Colon (tissue), 2 donors: ENCODE results near the gene PHACTR4.
"Not testable (repeated sequence)": the region's sequence is repeated elsewhere in the genome, so short reads cannot be mapped to it uniquely, and the experiment has no call there.

ENCODE experiments used
- FAIRE-seq: peaks from 2 replicates; lab custom pipeline; 2012; peaks lifted over from hg19 to GRCh38; lab: Jason Lieb, UNC
- donor health status: control.
- donor health status: control.

Gene PHACTR4

DNA sequence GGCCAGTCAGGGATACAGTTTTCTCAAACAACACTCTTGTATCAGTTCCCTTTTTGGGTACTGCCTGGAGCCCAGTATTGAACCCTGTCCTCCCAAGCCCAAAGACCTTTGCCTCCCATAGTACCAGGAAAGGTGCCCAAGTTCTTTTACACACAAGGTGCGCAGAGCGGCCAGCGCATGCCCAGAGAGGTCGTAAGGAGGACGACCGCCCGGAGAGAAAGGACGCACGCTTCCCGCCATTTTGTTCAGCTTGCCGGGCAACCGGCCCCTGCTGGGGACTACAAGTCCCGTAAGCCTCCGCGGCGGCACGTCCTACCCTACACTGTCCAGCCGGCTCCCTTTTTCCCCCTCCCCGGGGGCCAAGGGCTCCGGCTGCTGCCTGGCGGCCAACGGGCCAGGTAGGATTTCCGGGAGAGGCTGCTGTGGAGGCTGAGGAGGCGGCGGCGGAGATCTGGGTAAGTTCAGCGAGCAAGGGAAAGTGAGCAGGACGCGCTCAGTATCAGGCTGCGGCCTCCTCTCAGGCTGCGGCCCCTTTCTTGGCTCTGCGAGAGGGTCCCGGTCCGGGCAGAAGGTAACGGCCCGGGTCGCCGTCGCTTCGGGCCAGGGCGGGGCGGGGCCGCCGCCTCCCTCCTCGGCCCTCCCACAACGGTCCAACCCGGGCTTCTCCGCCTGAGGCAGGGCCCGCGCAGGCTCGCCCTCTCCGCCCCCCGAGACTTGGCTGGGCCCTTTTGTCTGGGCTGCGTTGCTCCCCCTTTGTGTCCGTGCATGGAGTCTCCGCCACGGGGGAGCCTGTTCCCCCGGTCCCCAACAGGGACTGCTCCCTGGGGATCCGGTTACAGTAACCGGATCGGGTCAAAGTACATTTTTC lies at the start of gene PHACTR4:
TSS of gene PHACTR4 (plus strand) at position 370 of the 868 bp plus-strand sequence. CDS start 37,708 bp downstream, outside the sequence.
- no peak for FAIRE-seq

- FAIRE-seq: peak; percentile 38
Observed at GRCh38 chr1:28322194-28322593, 47.3 kb upstream of the PHACTR4 start.

GRCh38 chr1:28323720-28324119 lies 45.8 kb upstream of the PHACTR4 start:
- FAIRE-seq: no peak

- FAIRE-seq: no peak
Observed at GRCh38 chr1:28326515-28326914, 43.0 kb upstream of the PHACTR4 start.

GRCh38 chr1:28326984-28327383 lies 42.6 kb upstream of the PHACTR4 start:
- FAIRE-seq: no peak

DNA sequence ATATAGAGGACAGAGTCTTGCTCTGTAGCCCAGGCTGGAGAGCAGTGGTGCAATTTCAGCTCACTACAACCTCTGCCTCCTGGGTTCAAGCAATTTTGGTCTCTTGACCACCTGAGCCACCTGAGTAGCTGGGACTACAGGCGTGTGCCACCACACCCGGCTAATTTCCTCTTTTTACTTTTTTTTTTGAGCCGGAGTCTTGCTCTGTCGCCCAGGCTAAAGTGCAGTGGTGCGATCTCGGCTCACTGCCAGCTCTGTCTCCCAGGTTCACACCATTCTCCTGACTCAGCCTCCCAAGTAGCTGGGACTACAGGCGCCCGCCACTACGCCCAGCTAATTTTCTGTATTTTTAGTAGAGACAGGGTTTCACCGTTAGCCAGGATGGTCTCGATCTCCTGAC lies 42.1 kb upstream of the PHACTR4 start:
- not testable (repeated sequence) for FAIRE-seq

- no peak for FAIRE-seq
Observed at GRCh38 chr1:28328228-28328648, 41.3 kb upstream of the PHACTR4 start.

DNA sequence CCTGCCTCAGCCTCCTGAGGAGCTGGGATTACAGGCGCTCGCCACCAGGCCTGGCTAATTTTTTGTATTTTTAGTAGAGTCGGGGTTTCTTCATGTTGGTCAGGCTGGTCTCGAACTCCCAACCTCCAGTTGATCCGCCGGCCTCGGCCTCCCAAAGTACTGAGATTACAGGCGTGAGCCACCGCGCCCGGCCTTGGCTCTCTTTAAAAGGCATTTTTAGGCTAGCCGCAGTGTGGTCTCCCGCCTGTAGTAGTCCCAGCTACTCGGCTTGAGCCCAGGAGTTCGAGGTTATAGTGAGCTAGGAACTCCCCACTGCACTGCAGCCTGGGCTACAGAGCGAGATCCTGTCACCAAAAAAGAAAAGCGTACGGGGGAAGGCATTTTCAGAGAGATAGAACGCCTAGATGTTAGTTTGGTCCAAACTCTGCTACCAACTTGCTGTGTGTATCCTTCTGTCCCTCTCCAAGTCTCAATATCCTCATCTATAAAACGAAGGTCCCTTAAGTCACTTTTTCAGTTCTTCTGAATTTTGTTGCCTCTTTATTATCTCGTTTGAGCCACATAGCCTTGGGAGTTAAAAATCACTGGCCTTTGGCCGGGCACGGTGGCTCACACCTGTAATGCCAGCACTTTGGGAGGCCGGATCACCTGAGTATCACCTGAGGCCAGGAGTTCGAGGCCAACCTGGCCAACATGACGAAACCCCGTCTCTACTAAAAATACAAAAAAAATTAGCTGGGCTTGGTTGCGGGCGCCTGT lies 40.0 kb upstream of the PHACTR4 start:
- FAIRE-seq: no peak

DNA sequence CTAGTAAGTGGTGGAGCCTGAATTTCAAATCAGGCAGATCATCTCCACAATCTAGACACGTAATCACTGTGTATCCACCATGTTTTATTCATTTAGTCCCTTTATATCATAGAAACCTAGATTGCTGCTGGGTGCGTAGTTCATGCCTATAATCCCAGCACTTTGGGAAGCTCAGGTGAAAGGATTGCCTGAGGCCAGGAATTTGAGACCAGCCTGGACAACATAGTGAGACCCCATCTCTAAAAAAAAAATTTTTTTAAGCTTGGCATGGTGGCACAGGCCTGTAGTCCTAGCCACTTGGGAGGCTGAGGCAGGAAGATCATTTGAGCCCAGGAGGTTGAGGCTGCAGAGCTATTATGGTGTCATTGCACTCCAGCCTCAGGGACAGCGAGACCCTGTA lies 30.6 kb upstream of the PHACTR4 start:
- FAIRE-seq: no peak

GRCh38 chr1:28339551-28339950 lies 30.0 kb upstream of the PHACTR4 start:
- no peak for FAIRE-seq

- no peak for FAIRE-seq
Observed at GRCh38 chr1:28340221-28340974, 29.1 kb upstream of the PHACTR4 start.

- no peak for FAIRE-seq
Observed at GRCh38 chr1:28341591-28341990, 27.9 kb upstream of the PHACTR4 start.

DNA sequence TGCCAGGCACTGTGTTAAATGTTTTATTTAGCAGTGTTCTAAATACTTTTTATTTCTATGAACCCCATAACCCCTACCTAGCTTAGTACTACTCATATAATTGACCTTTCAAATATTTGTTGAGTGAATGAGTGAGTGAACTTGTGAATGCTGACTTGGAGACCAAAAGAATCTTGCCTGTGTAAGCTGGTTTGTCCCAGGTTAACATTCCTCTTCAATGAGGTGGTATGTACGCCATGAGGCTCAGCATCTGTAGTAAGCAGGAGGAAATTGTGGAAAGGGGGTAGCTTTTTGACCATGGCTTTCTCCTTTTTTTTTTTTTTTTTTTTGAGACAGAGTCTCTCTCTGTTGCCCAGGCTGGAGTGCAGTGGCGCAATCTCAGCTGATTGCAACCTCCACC lies 26.1 kb upstream of the PHACTR4 start:
- FAIRE-seq: no peak

GRCh38 chr1:28353248-28353810 lies 16.2 kb upstream of the PHACTR4 start:
- not testable (repeated sequence) for FAIRE-seq

- no peak for FAIRE-seq
Observed at GRCh38 chr1:28354121-28354520, 15.4 kb upstream of the PHACTR4 start.

DNA sequence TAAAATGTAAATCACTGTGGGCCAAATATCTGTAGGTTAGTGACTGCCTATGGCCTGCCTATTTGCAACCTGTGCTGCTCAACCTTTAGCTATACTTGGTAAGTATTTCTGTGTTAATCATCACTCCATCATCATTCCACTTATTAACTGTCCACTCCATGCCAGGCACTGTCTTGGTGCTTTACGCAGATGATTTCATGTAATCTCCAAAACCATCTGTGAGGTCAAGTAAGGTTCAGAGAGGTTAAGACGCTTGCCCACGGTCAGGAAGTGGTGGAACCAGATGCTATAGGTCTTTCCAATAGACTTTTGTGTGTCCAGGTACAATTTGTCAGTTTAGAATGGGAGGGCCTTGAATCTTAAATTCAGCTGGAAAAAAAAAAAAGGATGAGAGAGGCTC lies 10.8 kb upstream of the PHACTR4 start:
- FAIRE-seq: no peak

GRCh38 chr1:28359592-28360239 lies 9.8 kb upstream of the PHACTR4 start:
- FAIRE-seq: no peak

DNA sequence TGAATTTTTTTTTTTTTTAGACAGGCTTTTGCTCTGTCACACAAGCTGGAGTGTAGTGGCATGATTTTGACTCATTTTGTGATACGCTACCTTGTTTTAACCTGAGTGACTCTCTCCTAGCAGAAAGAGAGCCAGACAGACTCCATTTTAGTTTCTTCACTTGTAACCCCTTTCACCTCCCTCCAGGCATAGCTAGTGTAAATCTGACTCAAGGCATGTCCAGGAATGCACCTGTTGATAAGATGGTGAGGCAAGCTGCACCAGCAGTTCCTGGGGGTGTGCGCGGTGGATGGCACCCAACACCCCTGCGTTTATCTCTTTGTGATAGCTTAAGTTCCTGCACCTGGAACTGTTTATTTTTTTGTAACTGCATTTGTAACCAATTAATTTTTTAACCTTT lies 4.7 kb upstream of the PHACTR4 start:
- FAIRE-seq: no peak

- peak; percentile 51 for FAIRE-seq
Observed at GRCh38 chr1:28365864-28366263, 3.7 kb upstream of the PHACTR4 start.

DNA sequence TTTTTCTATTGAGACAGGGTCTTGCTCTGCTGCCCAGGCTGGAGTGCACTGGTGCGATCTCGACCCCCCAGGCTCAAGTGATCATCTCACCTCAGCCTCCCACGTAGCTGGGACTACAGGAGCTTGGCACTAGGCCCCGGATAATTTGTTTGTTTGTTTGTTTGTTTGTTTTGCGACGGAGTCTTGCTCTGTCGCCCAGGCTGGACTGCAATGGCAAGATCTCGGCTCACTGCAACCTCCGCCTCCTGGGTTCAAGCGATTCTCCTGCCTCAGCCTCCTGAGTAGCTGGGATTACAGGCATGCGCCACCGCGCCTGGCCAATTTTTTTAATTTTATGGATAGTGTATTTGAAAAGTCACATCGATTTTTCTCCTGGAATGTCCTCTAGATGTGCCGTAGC lies 932 bp upstream of the PHACTR4 start:
- not testable (repeated sequence) for FAIRE-seq

DNA sequence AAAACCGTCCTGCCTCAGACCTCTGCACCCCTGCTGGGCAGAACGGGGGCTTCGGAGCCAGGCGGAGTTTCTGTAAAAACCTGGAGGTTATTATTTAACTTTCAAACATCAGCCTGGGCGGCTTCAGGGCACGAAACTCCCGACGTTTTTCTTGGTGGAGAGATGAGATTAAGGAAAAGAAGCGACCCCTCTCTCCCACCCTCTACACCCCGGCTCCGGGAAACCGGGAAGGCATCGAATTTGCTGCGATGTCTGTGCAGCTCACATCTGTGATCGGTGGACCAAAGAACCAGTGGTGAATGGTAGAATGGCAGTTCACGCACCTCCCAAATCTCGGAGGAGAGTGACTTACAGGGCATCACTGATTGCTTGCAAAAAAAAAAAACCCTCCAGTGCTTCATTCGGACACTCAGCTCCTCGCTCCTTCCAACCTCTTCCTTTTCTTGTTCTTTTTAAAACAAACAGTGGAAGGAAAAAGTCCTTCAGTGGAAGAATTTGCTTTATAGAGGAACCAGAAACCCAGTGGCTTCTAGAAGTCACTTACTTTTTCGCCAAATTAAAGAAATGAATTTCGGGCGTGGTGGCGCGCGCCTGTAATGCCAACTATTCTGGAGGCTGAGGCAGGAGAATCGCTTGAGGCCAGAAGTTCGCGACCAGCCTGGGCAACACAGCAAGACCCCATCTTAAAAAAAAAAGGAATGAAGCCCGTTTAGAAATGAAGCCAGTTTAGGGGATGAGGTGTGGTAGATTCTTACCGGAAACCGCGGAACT lies 884 bp downstream of the PHACTR4 start:
- no peak for FAIRE-seq
